ENCODE results near the gene L3MBTL3. TPM values are rescaled to one million over a fixed set of nuclear protein-coding genes. Genes with fewer than 3 reads are reported as not detected.

Gene L3MBTL3
- total and polyA plus RNA-seq, 10 of the 15 experiments (the other 5 are each of a cell fraction or from before 2014, with no cell fraction given), result 0.71 to 9.4 (median 6.2) TPM

DNA sequence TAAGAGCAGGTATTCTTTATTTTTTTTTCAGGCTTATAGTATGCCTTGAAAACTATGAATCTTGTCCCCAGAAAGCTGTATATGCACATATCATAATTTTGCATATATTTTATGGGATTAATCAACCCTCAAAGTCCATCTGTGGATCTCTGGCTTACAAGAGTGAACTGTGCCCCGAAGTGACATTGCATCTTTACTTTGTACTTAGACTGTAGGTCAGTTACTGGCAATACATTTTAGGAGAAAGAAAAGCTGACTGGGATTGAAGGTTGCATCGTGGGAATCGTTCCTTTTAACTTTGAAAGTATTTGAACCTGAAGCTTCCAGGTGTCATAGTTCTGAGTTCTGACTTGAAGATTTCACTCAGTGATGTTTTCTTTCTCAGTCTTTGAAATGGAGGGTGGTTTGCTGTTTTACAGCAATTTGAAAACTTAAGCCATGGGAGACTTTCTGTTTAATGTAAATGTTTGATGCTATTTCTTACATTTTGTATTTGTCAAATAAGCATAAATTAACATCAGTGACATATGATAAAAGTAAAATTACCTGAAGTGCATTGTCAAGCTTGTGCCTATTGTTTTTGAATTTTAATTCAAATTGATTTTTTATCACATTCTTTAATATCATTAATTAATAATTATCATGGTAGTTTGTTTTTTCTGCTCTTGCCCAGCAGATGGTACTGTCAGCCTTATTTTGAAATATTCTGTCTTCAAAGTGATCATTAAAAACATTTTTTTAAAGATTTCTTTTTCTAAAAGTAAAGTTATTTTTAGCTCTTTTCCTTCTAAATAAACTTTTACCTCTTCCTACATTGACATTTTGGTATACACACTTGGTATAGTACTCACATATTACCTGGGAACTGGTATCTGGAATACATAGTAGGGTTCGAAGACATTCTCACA lies 29.0 kb downstream of the L3MBTL3 start:
- ATAC-seq (no peak), FAIRE-seq (no peak), DNase-seq (ENCODE audit: low read depth, low spot score) (no peak)
- in situ Hi-C loops (cut with MboI) (no loop called here), intact Hi-C loops (cut with micrococcal nuclease; ENCODE audit: unreplicated experiment) (loop anchor here (10.0 kb wide), 1 partner anchor 797 kb away; no protein-coding TSS in a partner anchor)
- no TSS peak for BruUV-seq (replicated peaks)
- Histone ChIP-seq H3K4me3 (no peak overlapping the region), H3K4me2 (ENCODE audit: control insufficient read depth, insufficient read depth) (no peak overlapping the region), H3K9me3 (replicated peaks; ENCODE audit: control insufficient read depth, insufficient read depth, low read length) (no peaks in the 10 kb centered on the region), H3K4me1 (ENCODE audit: control insufficient read depth, insufficient read depth, low read length) (no peaks in the 10 kb centered on the region), H3K27me3 (replicated peaks in 1 of 2; ENCODE audit: control insufficient read depth in 2 of 2, insufficient read depth in 2 of 2, low read length in 1 of 2) (no peaks in the 10 kb centered on the region), H3K36me3 (ENCODE audit: control insufficient read depth in 2 of 2, insufficient read depth in 2 of 2, low read length in 1 of 2) (no peaks in the 10 kb centered on the region; a peak in 2 of 4 replicates), H2AFZ (ENCODE audit: control insufficient read depth, low read depth, low read length) (no peak overlapping the region), H3K79me2 (ENCODE audit: control insufficient read depth, insufficient read depth, low read length) (no peaks in the 10 kb centered on the region), H4K20me1 (ENCODE audit: control insufficient read depth, insufficient read depth) (no peaks in the 10 kb centered on the region), H3K27ac (ENCODE audit: control insufficient read depth, insufficient read depth) (no peak overlapping the region), H3K9ac (ENCODE audit: control insufficient read depth, insufficient read depth, low read length) (no peak overlapping the region)
- WGBS (ENCODE audit: insufficient coverage, insufficient replicate concordance, low lambda C conversion rate, missing lambda C conversion rate), result 88% methylated on average over 4 of the region's 4 CpGs
- RAD21 ChIA-PET (ENCODE audit: unreplicated experiment), result no interaction called here
- CTCF ChIA-PET, result interaction anchor here (0.6 to 1.7 kb wide), 8 partner anchors 10 to 824 kb away, joined by 3 to 6 read pairs (median 4); no protein-coding TSS in a partner anchor
- POLR2A ChIA-PET, result no interaction called here
- SMC1A ChIA-PET (ENCODE audit: uncharacterized antibody, unreplicated experiment), result interaction anchor here (0.7 to 2.0 kb wide), 9 partner anchors 17 to 825 kb away, joined by 3 to 8 read pairs (median 3); no protein-coding TSS in a partner anchor
- TF ChIP-seq RELA (IDR thresholded peaks at IDR 0.05; ENCODE audit: borderline replicate concordance, partially characterized antibody) (no peak), CTCF (IDR thresholded peaks at IDR 0.05 in 2 of 3, conservative IDR thresholded peaks at IDR 0.05 in 1 of 3; ENCODE audit: control insufficient read depth in 2 of 3, extremely low read depth in 1 of 3, insufficient read depth in 1 of 3, low read depth in 3 of 3, low read length in 3 of 3) (peak in 1 of 3 experiments; percentile 9; a peak in 1 of 6 replicates), RAD21 (IDR thresholded peaks at IDR 0.05; ENCODE audit: insufficient read depth, low read depth, low read length) (peak; percentile 40)
